ENCODE measurements around the gene HDAC7.

Gene HDAC7

DNA sequence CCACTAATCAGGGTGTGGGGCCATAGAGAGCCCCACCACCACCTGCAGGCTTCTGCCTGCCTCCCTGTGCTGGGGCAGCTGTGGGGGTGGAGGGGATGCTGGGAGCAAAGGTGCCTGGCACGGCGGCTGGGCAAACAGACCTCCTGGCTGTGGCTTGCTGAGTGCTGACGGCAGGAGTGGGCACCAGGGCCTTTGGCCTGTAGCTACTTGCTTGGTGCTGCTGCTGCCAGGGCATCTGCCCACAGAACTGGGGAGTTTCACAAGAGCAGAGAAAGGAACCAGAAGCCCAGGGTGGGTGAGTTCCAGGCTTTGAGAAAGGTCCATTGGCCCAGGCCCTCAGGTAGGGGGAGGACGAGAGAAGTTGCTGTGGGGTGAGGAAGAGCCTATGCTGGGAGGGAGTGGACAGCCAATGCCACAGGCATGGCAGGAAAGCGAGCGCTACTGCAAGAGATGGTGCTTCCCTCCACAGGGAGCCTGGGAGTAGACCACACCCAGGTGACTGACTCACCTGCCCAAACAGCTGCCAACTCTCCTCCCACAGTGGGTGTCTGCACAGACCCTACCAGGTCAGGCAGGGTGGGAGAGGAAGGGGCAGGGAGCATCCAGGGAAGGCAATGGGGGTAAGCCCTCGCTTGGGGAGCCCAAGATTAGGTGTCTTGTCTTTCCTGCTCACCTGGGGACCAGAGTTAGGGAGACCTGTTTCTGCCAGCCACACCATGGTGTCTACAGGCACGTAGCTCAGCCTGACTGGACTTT is 39.0 kb upstream of the HDAC7 start:
- no peaks in the 10 kb centered on the region for H3K4me1 ChIP-seq (ENCODE audit: control insufficient read depth, low read depth, low read length)
- H3K27ac ChIP-seq (ENCODE audit: low read length), result no peak overlapping the region
- H3K4me3 ChIP-seq (ENCODE audit: low read length), result no peak overlapping the region
- no peaks in the 10 kb centered on the region for H3K27me3 ChIP-seq (ENCODE audit: control insufficient read depth, insufficient read depth, low read length)
- H3K36me3 ChIP-seq (ENCODE audit: control insufficient read depth, low read depth, low read length), result no peaks in the 10 kb centered on the region
- H3K9me3 ChIP-seq (ENCODE audit: control insufficient read depth, low read depth, low read length), result no peaks in the 10 kb centered on the region
- no peak overlapping the region for H3K9ac ChIP-seq (ENCODE audit: low read length)

DNA sequence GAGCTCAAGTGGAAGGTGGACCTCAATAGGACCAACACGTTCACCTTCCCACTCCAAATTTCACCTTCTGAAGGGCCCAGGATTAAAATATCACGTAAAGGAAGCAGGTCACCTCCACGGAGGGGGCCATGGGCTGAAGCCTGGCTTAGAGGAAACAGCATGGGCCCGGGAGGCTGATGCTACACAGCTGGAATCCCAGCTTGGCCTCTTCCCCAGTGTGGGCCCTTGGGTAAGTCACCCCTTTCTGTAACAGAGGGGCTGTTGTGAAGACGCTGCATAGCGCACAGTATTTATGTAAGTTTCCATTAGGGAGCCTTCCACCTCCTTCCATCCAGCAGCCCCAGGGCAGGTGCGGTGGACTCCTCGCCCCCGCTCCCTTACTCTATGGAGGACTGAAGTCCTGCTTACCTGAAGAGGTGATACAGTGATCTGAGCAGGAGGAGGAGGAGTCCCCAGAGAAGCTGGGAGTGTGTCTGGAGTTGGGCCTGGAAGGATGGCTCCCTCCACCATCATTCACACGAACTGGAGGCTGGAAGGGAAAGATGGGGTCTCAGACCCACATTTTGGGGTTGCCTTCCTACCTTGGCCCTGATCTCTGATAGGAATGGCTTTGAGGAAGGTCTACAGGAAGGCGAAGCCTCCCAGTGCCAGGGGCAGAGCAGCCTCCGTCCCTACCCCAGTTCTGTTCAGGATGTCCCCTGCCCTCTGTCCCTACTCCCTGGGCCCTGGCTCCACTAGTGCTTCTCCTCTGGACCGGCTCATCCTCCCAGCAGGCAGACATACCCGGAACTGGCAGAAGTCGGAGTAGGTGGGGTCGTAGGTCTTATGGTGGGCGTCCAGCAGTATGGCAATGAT is 37.2 kb upstream of the HDAC7 start:
- Histone ChIP-seq H3K4me3 (ENCODE audit: low read length) (no peak overlapping the region), H3K4me1 (ENCODE audit: control insufficient read depth, low read depth, low read length) (no peaks in the 10 kb centered on the region), H3K27me3 (ENCODE audit: control insufficient read depth, insufficient read depth, low read length) (no peaks in the 10 kb centered on the region), H3K27ac (ENCODE audit: low read length) (no peak overlapping the region), H3K9ac (ENCODE audit: low read length) (no peak overlapping the region), H3K36me3 (ENCODE audit: control insufficient read depth, low read depth, low read length) (no peaks in the 10 kb centered on the region), H3K9me3 (ENCODE audit: control insufficient read depth, low read depth, low read length) (no peaks in the 10 kb centered on the region)

DNA sequence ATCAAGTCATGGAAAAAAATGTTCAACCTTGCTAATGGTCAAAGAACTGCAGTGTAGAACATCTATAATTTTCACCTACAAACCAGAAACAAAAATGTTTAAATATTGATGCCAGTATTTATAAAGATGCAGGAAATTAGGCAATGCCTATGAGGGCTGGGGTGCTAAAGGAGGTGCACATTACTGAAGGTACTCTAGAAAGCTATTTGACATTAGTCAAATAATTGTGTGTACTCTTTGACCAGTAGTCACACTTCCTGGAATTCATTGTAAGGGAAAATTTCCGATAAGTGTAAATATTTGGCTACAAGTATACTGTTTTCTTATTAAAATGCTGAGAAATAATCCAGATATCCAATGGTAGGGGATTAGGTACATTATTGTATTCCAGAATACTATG is 36.4 kb upstream of the HDAC7 start:
- no peaks in the 10 kb centered on the region for H3K27me3 ChIP-seq (ENCODE audit: control insufficient read depth, insufficient read depth, low read length)
- H3K9ac ChIP-seq (ENCODE audit: low read length), result no peak overlapping the region
- no peak overlapping the region for H3K27ac ChIP-seq (ENCODE audit: low read length)
- H3K4me1 ChIP-seq (ENCODE audit: control insufficient read depth, low read depth, low read length), result no peaks in the 10 kb centered on the region
- H3K9me3 ChIP-seq (ENCODE audit: control insufficient read depth, low read depth, low read length), result no peaks in the 10 kb centered on the region
- H3K4me3 ChIP-seq (ENCODE audit: low read length), result no peak overlapping the region
- no peaks in the 10 kb centered on the region for H3K36me3 ChIP-seq (ENCODE audit: control insufficient read depth, low read depth, low read length)

DNA sequence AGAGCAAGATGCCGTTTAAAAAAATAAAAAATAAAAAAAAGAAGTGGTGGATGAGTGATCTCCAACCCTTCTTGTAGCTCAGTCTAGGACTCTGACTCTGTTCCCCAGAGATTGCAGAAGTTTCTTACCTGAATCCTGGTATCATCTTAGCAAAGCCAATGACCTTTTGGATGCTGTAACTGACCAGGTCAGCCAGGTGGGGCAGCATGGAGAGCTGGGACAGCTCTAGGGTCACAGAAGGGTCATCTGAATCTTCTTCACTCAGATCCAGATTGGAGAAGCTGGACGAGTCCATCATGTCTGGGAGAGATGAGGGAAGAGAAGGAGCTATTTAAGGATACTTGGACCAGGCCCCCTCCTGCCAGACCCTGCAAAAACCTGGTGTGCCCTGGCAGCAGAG is 35.8 kb upstream of the HDAC7 start:
- Histone ChIP-seq H3K27me3 (ENCODE audit: control insufficient read depth, insufficient read depth, low read length) (no peaks in the 10 kb centered on the region), H3K27ac (ENCODE audit: low read length) (no peak overlapping the region), H3K36me3 (ENCODE audit: control insufficient read depth, low read depth, low read length) (no peaks in the 10 kb centered on the region), H3K9ac (ENCODE audit: low read length) (no peak overlapping the region), H3K4me1 (ENCODE audit: control insufficient read depth, low read depth, low read length) (no peaks in the 10 kb centered on the region), H3K4me3 (ENCODE audit: low read length) (no peak overlapping the region), H3K9me3 (ENCODE audit: control insufficient read depth, low read depth, low read length) (no peaks in the 10 kb centered on the region)

DNA sequence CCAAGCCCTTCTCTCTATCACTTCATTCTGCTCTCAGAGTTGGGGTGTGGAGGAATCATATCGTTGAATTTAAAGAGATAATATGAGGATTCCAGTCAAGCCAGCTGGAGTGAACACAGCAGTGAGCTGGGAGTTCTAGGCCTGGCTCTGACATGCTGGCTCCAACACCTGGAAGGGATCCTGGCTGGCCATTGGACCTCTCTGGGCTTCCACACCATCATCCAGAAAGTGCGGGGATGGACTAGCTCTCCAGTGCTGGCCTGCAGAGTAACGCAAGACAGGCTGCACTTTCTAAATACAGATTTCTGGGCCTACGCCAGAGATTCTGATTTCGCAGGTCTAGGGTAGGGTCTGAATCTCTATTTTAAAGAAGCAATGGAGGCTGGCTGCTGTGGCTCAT is 34.8 kb upstream of the HDAC7 start:
- Histone ChIP-seq H3K9me3 (ENCODE audit: control insufficient read depth, low read depth, low read length) (no peaks in the 10 kb centered on the region), H3K4me1 (ENCODE audit: control insufficient read depth, low read depth, low read length) (peaks cover 3% of the 10 kb centered on the region), H3K36me3 (ENCODE audit: control insufficient read depth, low read depth, low read length) (no peaks in the 10 kb centered on the region), H3K27me3 (ENCODE audit: control insufficient read depth, insufficient read depth, low read length) (no peaks in the 10 kb centered on the region), H3K9ac (ENCODE audit: low read length) (no peak overlapping the region), H3K4me3 (ENCODE audit: low read length) (no peak overlapping the region), H3K27ac (ENCODE audit: low read length) (no peak overlapping the region)

DNA sequence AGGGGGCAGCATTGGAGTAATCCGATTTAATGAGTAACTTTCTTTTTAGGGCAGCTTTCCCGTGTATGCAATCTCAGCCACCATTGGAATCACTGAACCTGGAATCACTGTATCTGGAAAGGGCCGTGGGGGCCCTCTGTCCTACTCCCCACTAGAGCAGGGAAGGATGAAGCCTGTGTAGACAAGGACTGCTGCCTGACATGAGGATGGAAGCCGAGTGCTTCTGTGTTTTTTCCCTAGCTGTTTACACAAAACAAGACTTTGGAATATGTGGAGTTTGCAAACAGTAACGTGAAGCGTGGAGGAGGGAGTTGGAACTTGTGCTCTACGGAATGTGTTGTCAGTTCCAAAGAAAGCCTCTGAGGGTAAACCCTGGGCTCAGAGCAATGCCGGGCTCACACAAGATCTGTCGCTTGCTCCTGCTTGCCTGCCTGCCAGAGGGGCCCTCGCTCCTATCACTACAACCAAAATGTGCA is 32.4 kb upstream of the HDAC7 start:
- no peaks in the 10 kb centered on the region for H3K36me3 ChIP-seq (ENCODE audit: control insufficient read depth, low read depth, low read length)
- peaks cover 3% of the 10 kb centered on the region for H3K4me1 ChIP-seq (ENCODE audit: control insufficient read depth, low read depth, low read length)
- no peak overlapping the region for H3K27ac ChIP-seq (ENCODE audit: low read length)
- H3K9ac ChIP-seq (ENCODE audit: low read length), result no peak overlapping the region
- no peaks in the 10 kb centered on the region for H3K9me3 ChIP-seq (ENCODE audit: control insufficient read depth, low read depth, low read length)
- no peaks in the 10 kb centered on the region for H3K27me3 ChIP-seq (ENCODE audit: control insufficient read depth, insufficient read depth, low read length)
- H3K4me3 ChIP-seq (ENCODE audit: low read length), result no peak overlapping the region

DNA sequence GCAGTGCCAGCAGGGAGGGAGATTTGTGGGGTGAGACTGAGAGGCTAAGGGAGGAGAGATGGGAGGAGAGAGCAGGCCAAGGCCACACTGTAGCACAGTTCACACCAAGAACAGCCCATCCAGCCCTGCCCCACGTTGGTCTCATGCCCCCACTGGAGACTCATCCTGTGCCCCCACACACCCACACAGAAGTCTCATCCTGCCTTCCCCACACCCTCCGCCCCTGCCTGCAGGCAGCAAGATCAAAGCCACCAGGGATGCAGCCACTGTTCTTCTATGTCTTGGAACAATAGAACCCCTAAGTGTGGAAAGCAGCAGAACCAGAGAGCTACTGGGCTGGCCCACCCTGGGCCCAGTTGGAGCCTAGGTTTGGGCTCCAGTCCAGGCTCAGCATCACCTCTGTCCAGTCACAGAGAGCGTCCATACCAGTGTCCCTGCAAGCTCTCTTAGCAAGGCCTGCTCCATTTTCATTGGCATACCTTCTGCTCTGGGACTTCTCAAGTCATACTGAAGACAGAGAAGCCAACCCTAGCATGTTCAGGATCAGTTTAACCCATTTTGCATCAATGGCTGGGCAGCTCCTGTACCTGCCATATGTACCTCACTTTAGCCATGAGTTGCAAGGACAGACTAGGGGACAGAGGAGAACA is 31.7 kb upstream of the HDAC7 start:
- peaks cover 3% of the 10 kb centered on the region for H3K4me1 ChIP-seq (ENCODE audit: control insufficient read depth, low read depth, low read length)
- H3K9ac ChIP-seq (ENCODE audit: low read length), result no peak overlapping the region
- no peak overlapping the region for H3K27ac ChIP-seq (ENCODE audit: low read length)
- H3K4me3 ChIP-seq (ENCODE audit: low read length), result no peak overlapping the region
- H3K36me3 ChIP-seq (ENCODE audit: control insufficient read depth, low read depth, low read length), result no peaks in the 10 kb centered on the region
- H3K9me3 ChIP-seq (ENCODE audit: control insufficient read depth, low read depth, low read length), result no peaks in the 10 kb centered on the region
- H3K27me3 ChIP-seq (ENCODE audit: control insufficient read depth, insufficient read depth, low read length), result no peaks in the 10 kb centered on the region

DNA sequence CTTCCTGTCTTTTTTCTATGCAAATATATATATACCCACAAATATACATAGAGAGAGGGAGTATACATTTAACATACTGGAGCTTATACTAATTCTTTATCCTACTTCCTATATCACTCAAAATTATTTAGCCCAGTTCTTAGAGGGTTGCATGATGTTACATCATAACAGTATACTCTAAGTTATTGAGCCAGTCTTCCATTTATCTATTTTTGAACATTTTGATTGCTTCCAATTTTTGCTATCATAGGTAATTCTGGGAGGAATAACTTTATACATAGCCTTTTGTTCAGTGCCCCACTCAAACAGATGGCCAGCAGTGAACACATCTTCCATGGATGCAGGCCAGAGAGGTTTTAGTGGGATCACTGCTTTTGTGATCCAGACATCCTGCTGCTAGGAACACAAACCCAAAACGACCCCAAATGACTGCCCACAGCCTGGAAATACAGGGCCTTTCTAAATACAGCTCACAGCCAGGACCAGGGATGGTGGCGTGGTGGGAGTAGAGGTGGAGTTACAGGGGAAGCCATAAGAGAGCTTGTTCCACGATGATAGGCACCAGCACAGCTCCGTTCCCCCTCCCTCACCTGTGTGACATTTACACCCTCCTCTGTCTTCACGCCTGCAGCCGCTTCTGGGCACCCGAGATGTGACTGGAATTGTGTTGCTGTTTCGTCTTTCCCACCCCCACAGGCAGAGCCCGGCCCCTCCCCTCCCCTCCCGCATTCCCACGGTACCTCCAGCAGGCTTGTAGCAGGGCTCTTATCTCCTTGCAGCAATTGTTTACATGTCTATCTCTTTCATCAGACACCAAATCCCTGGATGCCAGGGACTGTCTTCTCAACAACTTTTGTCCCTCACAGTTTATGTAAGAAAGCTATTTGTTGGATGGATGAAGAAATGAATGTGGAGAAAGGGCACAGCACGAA is 30.7 kb upstream of the HDAC7 start:
- no peak overlapping the region for H3K4me3 ChIP-seq (ENCODE audit: low read length)
- peaks cover 3% of the 10 kb centered on the region for H3K4me1 ChIP-seq (ENCODE audit: control insufficient read depth, low read depth, low read length)
- no peaks in the 10 kb centered on the region for H3K36me3 ChIP-seq (ENCODE audit: control insufficient read depth, low read depth, low read length)
- H3K9ac ChIP-seq (ENCODE audit: low read length), result no peak overlapping the region
- H3K27me3 ChIP-seq (ENCODE audit: control insufficient read depth, insufficient read depth, low read length), result no peaks in the 10 kb centered on the region
- no peaks in the 10 kb centered on the region for H3K9me3 ChIP-seq (ENCODE audit: control insufficient read depth, low read depth, low read length)
- H3K27ac ChIP-seq (ENCODE audit: low read length), result no peak overlapping the region

DNA sequence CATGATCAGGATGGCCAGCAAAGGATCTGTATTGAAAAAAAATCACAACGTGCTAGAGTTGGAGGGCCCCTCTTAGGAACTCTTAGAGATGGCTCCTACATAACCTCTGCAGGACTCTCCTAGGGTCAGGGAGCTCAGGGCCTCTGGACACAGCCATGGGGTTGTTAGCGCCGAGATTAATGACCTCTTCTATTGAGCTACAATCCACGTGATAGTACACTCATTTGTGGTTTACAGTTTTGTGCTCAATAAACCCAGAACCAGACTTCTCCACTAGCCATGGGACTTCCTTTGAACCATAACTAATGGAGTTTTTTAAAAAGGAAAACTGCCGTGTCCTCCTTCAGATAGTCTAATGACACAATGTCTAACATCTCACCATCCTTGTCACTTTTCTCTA is 29.6 kb upstream of the HDAC7 start:
- Histone ChIP-seq H3K27me3 (ENCODE audit: control insufficient read depth, insufficient read depth, low read length) (no peaks in the 10 kb centered on the region), H3K4me3 (ENCODE audit: low read length) (no peak overlapping the region), H3K9me3 (ENCODE audit: control insufficient read depth, low read depth, low read length) (no peaks in the 10 kb centered on the region), H3K9ac (ENCODE audit: low read length) (no peak overlapping the region), H3K27ac (ENCODE audit: low read length) (no peak overlapping the region), H3K36me3 (ENCODE audit: control insufficient read depth, low read depth, low read length) (no peaks in the 10 kb centered on the region), H3K4me1 (ENCODE audit: control insufficient read depth, low read depth, low read length) (peaks cover 3% of the 10 kb centered on the region)

DNA sequence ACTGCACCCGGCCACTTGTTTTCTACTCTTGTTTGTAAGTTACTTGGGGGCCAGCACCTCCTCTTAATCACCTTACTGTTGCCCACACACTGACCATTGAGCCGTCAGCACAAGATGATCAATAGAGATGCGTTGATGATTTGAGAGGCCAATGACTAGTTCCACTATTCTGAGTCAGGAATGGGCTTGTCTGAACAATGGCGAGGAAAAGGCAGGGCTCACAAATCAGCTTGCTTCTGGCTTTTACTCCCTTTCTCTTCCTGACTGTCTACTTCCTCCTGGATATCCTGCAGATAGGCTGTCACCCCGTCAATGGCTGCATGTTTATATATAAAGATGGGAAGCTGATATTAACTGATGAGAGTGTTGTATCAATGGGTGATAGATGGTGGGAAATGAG is 29.1 kb upstream of the HDAC7 start:
- Histone ChIP-seq H3K9ac (ENCODE audit: low read length) (no peak overlapping the region), H3K4me3 (ENCODE audit: low read length) (no peak overlapping the region), H3K27me3 (ENCODE audit: control insufficient read depth, insufficient read depth, low read length) (no peaks in the 10 kb centered on the region), H3K4me1 (ENCODE audit: control insufficient read depth, low read depth, low read length) (peaks cover 4% of the 10 kb centered on the region), H3K36me3 (ENCODE audit: control insufficient read depth, low read depth, low read length) (no peaks in the 10 kb centered on the region), H3K9me3 (ENCODE audit: control insufficient read depth, low read depth, low read length) (no peaks in the 10 kb centered on the region), H3K27ac (ENCODE audit: low read length) (no peak overlapping the region)
